Natural killer cell (primary cell): ENCODE data around the gene XBP1. TPM values are rescaled to one million over a fixed set of nuclear protein-coding genes. Genes with fewer than 3 reads are reported as not detected.
"Not testable (repeated sequence)": the region's sequence is repeated elsewhere in the genome, so short reads cannot be mapped to it uniquely, and the experiment has no call there.

ENCODE experiments used
- ATAC-seq, 3 donors: fragments of 150-1000 bp in 2 of 3; fragments of 200-7000 bp in 1 of 3; cut with Tn5 transposase; 1 replicate in 1 of 3; 2 replicates in 2 of 3; pipeline ENCODE4 v1.10.0; 2021; ENCODE audit warnings: mild to moderate bottlenecking in 2 of 3, moderate library complexity in 2 of 3
- DNase-seq, 2 donors: peaks; one replicate each; pipeline versions ENCODE4 v3.0.0 to v3.0.0-alpha.2; 2013 to 2021; ENCODE audit warnings: mixed read lengths in 1 of 2
- H3K27ac ChIP-seq: one replicate; pipeline ENCODE4 v1.5.1; 2013; ENCODE audit warnings: mild to moderate bottlenecking, low read length
- H3K27me3 ChIP-seq: one replicate; pipeline ENCODE4 v1.6.1; 2013; ENCODE audit warnings: low read length; ENCODE audit not compliant: control insufficient read depth, insufficient read depth
- H3K36me3 ChIP-seq: one replicate; pipeline ENCODE4 v1.6.1; 2013; ENCODE audit warnings: low read length; ENCODE audit not compliant: control insufficient read depth, insufficient read depth
- H3K4me1 ChIP-seq: one replicate; pipeline ENCODE4 v1.6.1; 2013; ENCODE audit warnings: low read length; ENCODE audit not compliant: control insufficient read depth, insufficient read depth
- H3K4me3 ChIP-seq: one replicate; pipeline ENCODE4 v1.5.1; 2013; ENCODE audit warnings: low read length
- H3K9me3 ChIP-seq: one replicate; pipeline ENCODE4 v1.6.1; 2013; ENCODE audit warnings: low read length; ENCODE audit not compliant: control insufficient read depth, insufficient read depth
- H3K27ac Mint-ChIP-seq, 2 donors: one replicate each; pipeline ENCODE4 v1.8.0; 2022; ENCODE audit warnings: mild to moderate bottlenecking in 2 of 2, mixed read lengths in 2 of 2, moderate library complexity in 1 of 2
- H3K27me3 Mint-ChIP-seq, 2 donors: one replicate each; pipeline ENCODE4 v1.8.0; 2022; ENCODE audit warnings: low read depth in 2 of 2, mixed read lengths in 2 of 2
- H3K36me3 Mint-ChIP-seq: one replicate; pipeline ENCODE4 v1.8.0; 2022; ENCODE audit warnings: mixed read lengths
- H3K4me1 Mint-ChIP-seq, 2 donors: one replicate each; pipeline ENCODE4 v1.8.0; 2022; ENCODE audit warnings: mixed read lengths in 2 of 2
- H3K4me3 Mint-ChIP-seq: one replicate; pipeline ENCODE4 v1.8.0; 2022; ENCODE audit warnings: mild to moderate bottlenecking, moderate library complexity, mixed read lengths
- H3K9me3 Mint-ChIP-seq, 2 donors: one replicate each; pipeline ENCODE4 v1.8.0; 2022; ENCODE audit warnings: mixed read lengths in 2 of 2
- WGBS: methylation state at CpG from one replicate; pipeline ENCODE4 v1.1.7; 2013; ENCODE audit warnings: missing lambda C conversion rate; ENCODE audit not compliant: insufficient coverage; 5-methylcytosine and 5-hydroxymethylcytosine counted together
- intact Hi-C: fragments of 100-400 bp; cut with micrococcal nuclease; formaldehyde crosslinking; loops from one replicate; pipeline ENCODE4 v1.14.2; 2022
- total RNA-seq, 4 donors: library from RNA; stranded (reverse); fragments of 120-200 nt in 1 of 4; gene quantifications; one replicate each; pipeline versions ENCODE4 v1.2.3 to v1.2.4, GENCODE V29; 2013 to 2022
- TF ChIP-seq, protein P1 (sequence below): fragments of 200-600 bp; IDR thresholded peaks from one replicate; pipeline ENCODE4 v1.8.0; 2022; ENCODE audit warnings: antibody characterized with exemption

XBP1 gene
- total RNA-seq, 3 donors from 2014 or later (not counting 1 experiment from before 2014, with no cell fraction given), result 221 to 240 (median 224) TPM

GRCh38 chr22:28759861-28760560 is 40.4 kb downstream of the XBP1 start:
- H3K4me1 ChIP-seq, result peaks cover 10% of the 10 kb centered on the region
- DNase-seq (no peak), ATAC-seq (no peak)
- H3K36me3 ChIP-seq, result no peaks in the 10 kb centered on the region
- H3K36me3 Mint-ChIP-seq, result no peaks in the 10 kb centered on the region
- H3K27me3 Mint-ChIP-seq, result no peaks in the 10 kb centered on the region
- WGBS, result 73% methylated on average over 3 of the region's 3 CpGs
- no peak overlapping the region for H3K27ac ChIP-seq
- no peaks in the 10 kb centered on the region for H3K9me3 Mint-ChIP-seq
- no peaks in the 10 kb centered on the region for H3K4me1 Mint-ChIP-seq
- H3K9me3 ChIP-seq, result no peaks in the 10 kb centered on the region
- H3K4me3 ChIP-seq, result no peak overlapping the region
- H3K27ac Mint-ChIP-seq, result no peak overlapping the region
- H3K27me3 ChIP-seq, result no peaks in the 10 kb centered on the region
- TF ChIP-seq, protein P1, sequence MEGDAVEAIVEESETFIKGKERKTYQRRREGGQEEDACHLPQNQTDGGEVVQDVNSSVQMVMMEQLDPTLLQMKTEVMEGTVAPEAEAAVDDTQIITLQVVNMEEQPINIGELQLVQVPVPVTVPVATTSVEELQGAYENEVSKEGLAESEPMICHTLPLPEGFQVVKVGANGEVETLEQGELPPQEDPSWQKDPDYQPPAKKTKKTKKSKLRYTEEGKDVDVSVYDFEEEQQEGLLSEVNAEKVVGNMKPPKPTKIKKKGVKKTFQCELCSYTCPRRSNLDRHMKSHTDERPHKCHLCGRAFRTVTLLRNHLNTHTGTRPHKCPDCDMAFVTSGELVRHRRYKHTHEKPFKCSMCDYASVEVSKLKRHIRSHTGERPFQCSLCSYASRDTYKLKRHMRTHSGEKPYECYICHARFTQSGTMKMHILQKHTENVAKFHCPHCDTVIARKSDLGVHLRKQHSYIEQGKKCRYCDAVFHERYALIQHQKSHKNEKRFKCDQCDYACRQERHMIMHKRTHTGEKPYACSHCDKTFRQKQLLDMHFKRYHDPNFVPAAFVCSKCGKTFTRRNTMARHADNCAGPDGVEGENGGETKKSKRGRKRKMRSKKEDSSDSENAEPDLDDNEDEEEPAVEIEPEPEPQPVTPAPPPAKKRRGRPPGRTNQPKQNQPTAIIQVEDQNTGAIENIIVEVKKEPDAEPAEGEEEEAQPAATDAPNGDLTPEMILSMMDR, result no peak
- no peak overlapping the region for H3K4me3 Mint-ChIP-seq
- intact Hi-C loops, result no loop called here

DNA sequence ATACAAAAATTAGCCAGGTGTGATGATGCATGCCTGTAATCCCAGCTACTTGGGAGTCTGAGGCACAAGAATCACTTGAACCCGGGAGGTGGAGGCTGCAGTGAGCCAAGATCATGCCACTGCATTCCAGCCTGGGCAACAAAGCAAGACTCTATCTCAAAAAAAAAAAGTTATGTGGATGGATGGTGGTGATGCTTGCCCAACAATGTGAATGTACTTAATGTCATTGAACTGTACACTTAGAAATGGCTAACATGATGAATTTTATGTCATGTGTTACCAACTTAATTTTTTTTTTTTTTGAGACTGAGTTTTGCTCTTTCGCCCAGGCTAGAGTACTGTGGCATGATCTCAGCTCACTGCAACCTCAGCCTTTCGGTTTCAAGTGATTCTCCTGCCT is 45.9 kb downstream of the XBP1 start:
- H3K4me3 ChIP-seq, H3K9me3 ChIP-seq, H3K9me3 Mint-ChIP-seq, DNase-seq, ATAC-seq, H3K27ac ChIP-seq, H3K27me3 ChIP-seq, H3K36me3 Mint-ChIP-seq, H3K27me3 Mint-ChIP-seq, H3K4me3 Mint-ChIP-seq, H3K4me1 ChIP-seq, intact Hi-C loops, H3K36me3 ChIP-seq: not testable (repeated sequence)
- H3K27ac Mint-ChIP-seq, result peak overlapping the region in 1 of 2 donors; percentile 6
- WGBS, result 98% methylated on average over 3 of the region's 3 CpGs
- peaks cover 3 to 11% of the 10 kb centered on the region in 2 donors for H3K4me1 Mint-ChIP-seq

GRCh38 chr22:28750471-28750881 is 49.9 kb downstream of the XBP1 start:
- Histone ChIP-seq H3K4me1 (peaks cover 21% of the 10 kb centered on the region), H3K4me3 (no peak overlapping the region), H3K36me3 (peaks cover 23% of the 10 kb centered on the region), H3K9me3 (no peaks in the 10 kb centered on the region), H3K27ac (no peak overlapping the region), H3K27me3 (no peaks in the 10 kb centered on the region)
- H3K4me3 Mint-ChIP-seq, result no peak overlapping the region
- intact Hi-C loops, result no loop called here
- WGBS, result 97% methylated on average over 3 of the region's 6 CpGs
- DNase-seq (no peak), ATAC-seq (no peak)
- H3K27ac Mint-ChIP-seq, result peak overlapping the region in 1 of 2 donors; percentile 53
- H3K27me3 Mint-ChIP-seq, result no peaks in the 10 kb centered on the region
- peaks cover 17 to 24% of the 10 kb centered on the region in 2 donors for H3K4me1 Mint-ChIP-seq
- no peaks in the 10 kb centered on the region for H3K36me3 Mint-ChIP-seq
- no peaks in the 10 kb centered on the region for H3K9me3 Mint-ChIP-seq
- TF ChIP-seq, protein P1, result no peak

Other genes with a start within 250 kb of the XBP1 start
- 10 to 100 TPM in 1 of 3 donors, 1 to 10 TPM in 2; 4.1 to 10.0 (median 8.6) TPM for gene TTC28, start 120.7 kb downstream of the XBP1 start, total RNA-seq
- gene CHEK2, start 58.7 kb downstream of the XBP1 start, total RNA-seq, result 10 to 100 TPM; 10.4 to 11.8 (median 11.4) TPM
- gene HSCB, start 58.5 kb downstream of the XBP1 start, total RNA-seq, result 10 to 100 TPM; 11.4 to 13.6 (median 12.3) TPM
- gene CCDC117, start 27.9 kb downstream of the XBP1 start, total RNA-seq, result 10 to 100 TPM; 26.3 to 26.9 (median 26.6) TPM
- gene ZNRF3, start 83.0 kb upstream of the XBP1 start, total RNA-seq, result under 1 TPM; 0.23 to 0.34 (median 0.33) TPM